Ureter (tissue), 1 donor: Measurements from ENCODE around the gene GORAB. TPM values are rescaled to one million over a fixed set of nuclear protein-coding genes. Genes with fewer than 3 reads are reported as not detected.

Experiments used
- DNase-seq: peaks from one replicate; pipeline ENCODE4 v3.0.0-alpha.2; 2020; ENCODE audit warnings: low spot score
- total RNA-seq: library from RNA; stranded (reverse); gene quantifications from one replicate; pipeline ENCODE4 v1.2.4, GENCODE V29; 2023
- donor health status: DM: yes; HTN: yes; CAD: no.

GORAB gene
- total RNA-seq, 1 donor from 2014 or later: 18.2 TPM

DNA sequence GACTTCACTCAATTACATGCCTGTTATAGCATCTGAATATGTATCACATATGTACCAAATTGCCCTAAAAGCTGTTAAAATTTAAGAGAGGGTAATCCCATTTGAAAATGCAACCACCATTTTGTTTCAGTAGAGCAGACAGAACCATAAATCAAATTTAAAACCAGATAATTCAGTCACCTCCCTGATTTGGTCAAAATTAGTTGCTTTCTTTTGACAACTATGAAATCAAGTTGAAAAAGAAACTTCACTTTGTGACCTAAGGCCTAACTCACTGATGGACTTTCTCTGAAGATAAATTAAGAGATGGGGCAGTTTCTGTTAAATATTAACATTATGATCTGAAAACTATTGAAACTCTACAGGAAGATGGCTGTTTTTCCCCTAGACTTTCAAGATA is 6.7 kb downstream of the GORAB start:
- no peak for DNase-seq

DNA sequence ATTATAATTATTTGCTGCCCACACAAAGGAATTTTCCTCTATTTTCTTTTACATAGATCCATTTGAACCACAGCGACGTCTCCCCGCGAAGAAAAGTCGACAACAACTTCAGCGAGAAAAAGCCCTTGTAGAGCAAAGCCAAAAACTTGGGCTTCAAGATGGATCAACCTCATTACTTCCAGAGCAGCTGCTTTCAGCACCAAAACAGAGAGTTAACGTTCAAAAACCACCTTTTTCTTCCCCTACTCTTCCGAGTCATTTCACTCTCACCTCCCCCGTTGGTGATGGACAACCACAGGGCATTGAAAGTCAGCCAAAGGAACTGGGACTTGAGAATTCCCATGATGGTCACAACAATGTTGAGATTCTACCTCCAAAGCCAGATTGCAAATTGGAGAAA is 7.2 kb downstream of the GORAB start:
- DNase-seq: no peak

DNA sequence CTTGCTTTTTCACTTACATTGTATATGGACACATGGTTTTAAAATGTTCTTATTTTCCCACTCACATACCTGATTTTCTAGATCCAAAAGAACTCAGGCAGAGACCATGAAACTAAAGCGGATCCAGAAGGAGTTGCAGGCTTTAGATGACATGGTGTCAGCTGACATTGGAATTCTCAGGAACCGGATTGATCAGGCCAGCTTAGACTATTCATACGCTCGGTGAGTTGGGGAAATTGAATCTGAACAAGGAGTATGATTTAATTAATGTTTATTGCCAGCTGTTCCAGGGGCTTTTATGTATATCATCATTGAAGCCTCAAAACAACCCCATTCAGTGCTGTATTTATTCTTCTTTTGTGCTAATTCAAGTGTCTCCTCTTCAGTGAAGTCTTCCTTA is 12.7 kb downstream of the GORAB start:
- no peak for DNase-seq

DNA sequence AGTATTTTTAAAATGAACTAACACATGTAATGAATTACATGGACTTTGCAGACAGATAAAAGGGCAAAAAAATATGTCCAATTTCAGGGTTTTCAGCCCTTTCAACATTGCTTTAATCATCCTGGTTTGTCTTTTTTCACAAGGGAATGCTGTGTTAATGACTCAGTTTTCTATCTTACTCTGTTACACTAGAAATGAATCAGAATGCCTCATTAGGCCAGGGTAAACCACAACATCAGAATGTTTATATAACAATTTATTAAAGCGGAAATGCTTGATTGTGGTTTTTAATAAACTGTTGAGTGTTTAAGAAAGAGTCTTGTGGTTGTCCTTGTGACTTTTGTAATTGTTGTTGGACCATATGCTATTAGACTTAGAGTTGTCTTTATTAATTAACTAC is 13.5 kb downstream of the GORAB start:
- no peak for DNase-seq

DNA sequence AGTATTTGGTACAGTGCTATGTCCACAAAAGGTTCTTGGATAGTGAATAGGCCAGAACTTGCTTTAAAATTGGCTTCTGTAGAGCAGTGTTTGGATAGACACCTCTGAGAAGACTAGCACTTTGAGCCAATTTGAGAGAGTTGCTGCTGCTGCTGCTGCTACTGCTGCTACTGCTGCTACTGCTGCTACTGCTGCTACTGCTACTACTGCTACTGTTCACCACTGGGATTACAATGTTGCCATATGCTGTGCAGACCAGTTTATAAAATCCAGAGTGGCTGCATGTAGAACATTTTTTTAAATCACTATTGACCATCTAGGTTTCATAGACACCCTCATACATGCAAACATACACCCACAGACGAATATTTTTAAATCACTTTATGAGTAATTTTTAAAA is 15.3 kb downstream of the GORAB start:
- no peak for DNase-seq

DNA sequence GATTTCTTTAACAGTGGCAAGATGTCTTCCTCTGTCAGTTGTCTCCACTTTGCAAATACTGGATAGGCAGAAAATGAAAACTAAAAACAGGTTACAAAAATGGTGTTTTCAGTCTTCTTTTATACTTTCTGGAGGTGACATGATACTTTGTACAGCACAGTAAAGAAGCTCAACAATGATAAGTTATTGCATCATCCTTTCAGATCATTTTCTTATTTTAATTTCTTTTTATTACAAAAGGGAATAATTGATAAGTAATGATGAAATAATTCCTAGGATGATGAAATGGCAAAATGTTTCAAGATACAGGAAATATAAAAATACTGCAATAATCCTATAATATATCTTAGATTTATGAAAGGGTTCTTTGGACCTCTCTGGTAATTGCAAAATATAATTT is 16.5 kb downstream of the GORAB start:
- no peak for DNase-seq

DNA sequence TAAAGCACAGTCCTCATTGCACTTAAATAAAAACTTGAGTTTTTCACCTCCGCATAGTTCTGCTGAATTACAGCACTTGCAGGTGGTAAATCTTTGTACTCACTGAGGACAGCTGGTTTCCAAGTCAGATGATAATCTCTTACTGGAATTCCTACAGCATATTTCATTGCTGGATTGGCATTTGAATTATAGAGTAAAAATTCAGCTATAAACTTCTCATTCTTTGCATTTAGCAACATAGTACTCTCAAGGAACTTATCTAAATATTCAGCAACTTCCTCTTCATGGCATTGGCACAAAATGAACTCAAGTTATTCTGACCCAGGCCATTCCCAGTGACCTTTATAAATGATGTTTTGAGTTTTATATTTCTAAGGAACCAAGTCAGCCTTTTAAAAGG is 23.4 kb downstream of the GORAB start:
- no peak for DNase-seq

DNA sequence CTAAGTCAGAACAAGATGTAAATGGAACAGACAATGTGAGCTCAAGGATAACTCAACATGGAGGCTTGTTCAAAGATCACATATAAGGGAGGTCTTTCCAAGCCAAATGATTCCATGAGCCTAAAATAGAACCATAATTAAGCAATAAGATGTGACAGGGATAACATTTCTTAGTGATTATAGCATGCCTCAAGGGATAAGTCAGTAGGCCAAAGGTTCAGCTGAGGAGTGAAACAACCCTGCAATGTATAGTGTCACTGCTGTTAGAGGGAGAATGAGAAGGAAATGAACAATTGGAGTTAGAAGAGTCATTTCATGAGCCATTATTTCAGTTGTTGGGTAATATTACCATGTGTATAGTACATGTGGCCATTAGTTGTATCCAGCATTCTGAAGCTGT is 25.0 kb downstream of the GORAB start:
- DNase-seq: no peak

DNA sequence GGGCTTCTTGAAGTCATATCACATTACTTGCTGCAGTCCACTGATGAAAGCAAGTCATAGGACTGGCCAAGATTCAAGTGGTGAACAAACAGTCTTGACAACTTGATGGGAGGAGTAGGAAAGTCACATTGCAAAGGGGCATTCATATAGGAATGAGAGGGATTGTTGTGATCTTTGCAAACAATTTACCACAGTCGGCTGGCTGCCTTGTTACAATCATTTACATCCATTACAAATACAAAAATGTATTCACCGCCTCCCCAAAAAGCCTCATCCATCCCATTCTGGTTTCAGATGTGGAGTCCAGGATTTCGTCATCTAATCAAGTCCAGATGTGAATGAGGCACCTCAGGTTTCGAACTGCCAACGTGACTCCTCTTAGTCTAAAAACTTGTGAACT is 26.8 kb downstream of the GORAB start:
- no peak for DNase-seq

DNA sequence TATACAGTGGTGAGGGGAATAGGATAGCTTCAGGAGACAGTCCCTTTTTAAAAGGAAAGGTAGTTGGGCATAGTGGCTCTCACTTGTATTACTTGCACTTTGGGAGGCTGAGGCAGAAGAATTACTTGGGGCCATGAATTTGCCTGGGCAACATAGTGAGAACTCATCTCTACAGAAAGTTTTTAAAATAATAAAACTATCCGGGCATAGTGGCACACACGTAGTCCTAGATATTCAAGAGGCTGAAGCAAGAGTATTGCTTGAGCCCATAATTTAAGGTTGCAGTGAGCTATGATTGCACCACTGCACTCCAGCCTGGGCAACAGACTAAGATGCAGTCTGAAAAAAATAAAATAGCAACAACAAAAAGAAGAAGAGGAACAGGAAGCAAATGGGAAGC is 27.2 kb downstream of the GORAB start:
- DNase-seq: no peak

DNA sequence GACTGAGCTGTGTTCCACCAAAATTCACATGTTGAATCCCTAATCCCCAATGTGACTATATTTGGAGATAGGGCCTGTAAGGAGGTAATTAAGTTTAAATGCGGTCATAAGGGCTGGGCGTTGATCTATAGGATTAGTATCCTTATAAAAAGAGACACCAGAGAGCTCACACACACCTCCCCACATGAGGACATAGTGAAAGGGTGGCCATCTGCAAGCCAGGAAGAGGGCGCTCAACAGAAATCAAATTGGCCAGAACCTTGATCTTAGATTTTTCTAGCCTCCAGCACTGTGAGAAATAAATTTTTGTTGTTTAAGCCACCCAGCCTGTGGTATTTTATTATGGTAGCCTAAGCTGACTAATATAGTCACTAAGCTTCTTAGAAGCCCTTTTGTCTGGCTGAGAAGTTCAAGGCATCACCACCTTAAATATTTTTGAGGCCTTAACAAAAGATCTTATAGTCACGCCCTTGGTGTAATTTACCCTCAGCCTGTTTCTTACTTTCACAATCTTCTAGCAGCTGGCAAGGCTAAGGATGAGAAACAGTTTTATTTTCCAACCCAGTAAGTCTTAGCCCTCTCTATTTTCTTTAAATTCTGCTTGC is 28.8 kb downstream of the GORAB start:
- DNase-seq: no peak

DNA sequence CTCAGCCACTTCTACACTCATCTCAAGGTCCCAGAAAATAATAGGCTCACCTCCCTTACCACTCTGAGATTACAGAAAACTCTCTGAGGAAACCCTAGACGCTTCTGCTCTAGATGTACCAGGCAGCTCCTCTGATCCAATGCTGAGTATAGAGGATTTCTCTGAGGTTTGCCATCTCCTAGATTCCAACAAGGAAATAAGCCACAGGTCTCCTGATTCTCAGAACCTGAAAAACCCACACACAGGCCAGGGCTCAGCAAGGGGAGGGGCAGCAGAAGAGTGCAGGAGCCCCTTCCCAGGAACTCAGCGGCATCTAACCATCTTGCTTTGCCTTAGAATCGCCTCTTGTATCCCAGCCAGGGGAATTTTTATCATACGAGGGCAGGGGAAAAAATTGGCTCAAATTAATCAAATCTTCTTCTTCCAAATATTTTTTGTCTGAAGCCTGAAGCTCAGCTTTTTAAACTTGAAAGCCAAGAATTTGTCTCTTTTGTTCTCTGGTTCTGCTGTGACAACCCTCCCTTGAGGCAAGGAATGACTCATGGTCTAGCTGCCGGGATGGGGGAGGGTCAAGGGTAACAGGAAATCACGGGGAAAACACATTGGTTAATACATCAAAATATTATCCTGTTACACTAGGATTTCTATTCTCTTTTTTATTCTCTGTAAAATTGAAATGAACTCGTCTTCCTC is 30.8 kb downstream of the GORAB start:
- peak; percentile 65 for DNase-seq

DNA sequence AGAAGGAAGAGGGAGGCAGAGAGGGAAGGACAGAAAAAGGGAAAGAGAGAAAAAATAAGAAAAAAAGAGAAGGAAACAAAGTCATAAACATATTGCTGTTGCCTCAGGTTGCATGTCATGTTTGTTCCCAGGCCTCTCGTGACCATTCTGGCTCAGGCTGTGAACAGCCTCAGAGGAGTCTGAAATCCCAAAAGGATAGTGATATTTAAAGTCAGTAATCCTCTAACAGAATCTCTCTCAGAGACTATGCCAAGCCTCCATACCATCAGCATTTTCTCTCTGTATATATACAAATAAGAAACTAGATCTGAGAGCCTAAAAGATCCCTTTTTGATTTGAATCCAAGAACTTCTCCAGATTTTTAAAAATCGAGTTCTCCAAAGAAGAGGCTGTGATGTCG is 35.2 kb downstream of the GORAB start:
- DNase-seq: no peak

DNA sequence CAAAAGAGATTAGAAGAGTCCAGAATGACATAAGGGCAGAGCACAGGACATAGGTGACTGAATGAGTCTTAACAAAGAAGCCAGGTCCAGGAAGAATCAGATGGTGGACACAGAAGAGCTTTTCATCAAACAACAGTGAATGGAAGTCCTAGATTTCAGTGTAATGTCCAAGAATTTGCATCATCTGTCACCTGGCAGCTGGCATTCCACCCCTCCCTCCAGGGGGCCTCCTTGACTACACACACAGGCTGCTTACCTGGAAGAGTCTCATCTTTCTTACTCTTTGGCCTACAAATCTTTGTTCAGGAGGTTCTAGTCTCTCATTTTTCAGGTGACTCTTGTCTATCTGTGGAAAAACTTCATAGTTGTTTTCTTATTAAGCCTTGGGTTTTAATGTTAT is 36.2 kb downstream of the GORAB start:
- no peak for DNase-seq

DNA sequence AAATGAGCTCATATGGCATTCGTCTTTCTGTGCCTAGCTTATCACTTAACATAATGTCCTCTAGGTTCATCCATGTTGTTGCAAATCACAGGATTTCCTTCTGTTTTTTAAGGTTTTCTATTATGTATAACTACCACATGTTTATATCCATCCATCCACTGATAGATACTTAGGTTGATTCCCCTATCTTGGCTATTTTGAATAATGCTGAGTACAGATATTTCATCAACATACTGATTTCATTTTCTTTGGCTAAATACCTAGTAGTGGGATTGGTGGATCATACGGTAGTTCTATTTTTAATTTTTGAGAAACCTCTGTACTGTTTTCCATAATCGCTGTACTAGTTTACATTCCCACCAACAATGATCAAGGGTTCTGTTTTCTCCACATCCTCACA is 45.0 kb downstream of the GORAB start:
- DNase-seq: no peak

DNA sequence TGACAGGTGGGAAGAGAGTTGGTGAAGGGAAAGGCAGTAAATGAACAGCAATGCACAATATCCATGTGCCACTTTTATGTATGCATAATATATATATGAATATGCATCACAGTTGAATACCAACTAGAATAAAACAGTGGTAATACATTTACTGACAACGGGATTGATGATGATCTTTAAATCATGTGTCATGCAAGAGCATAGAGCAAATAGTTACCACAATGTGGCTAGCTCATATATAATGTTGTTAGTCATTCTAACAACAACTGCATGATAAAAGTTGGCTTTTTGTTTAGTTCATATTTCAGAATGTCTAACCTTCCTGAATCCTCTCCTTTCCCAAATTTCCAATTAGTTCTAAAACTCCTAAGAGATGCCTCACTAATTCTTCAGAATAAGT is 46.4 kb downstream of the GORAB start:
- no peak for DNase-seq

DNA sequence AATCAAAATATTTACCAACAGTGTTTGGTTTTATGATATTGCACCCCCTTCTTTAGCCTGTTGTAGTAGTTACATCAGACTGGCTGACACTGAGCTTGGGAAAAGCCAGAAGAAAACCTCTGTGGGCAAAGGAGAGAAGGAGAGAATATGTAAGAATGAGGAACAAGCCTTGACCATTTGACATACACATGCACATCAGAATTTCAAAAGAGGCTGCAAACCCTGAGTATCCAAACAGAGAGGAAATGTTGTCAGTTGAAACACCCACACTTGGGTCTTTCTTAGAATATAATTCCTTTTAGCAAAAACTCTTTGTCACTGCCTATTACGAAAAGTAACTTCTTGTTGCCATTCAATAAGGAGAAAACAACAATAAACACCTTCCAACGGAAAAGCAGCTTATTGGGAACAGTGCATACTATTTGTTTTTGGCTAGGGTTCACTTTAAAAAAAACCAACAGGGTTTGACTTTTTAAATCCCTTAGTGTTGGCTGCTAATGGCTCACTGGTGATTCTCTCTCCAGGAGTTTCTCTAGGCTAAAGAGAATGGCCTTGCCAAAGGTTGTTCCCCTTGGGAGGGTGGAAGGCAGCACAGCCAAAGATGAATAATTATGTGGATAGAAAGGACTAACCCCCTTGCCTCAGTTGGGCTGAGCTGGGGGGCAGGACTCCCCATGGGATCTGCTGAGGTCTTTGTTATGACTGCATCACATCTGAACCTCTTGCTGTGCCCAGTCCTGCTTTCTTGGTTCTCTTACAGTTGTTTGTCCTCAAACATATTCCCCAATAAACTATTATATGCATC is 48.9 kb downstream of the GORAB start:
- DNase-seq: no peak

DNA sequence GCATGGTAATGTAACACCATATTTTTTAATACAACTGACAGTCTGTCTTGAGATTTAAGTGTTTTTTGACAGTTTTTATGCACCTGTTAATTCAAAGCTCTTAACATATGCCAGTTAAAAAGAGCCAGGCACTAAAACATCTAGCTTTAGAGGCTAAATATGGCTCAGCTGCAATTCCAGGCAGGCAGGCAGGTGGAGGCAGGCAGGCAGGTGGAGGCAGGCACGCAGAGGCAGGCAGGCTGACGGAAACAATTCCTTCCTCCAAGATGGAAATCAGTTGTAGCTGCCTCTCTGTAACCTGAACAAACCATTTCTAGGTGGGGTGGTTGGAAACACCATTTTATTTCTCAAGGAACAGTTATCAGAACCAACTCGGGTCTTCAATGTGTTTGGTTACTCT is 51.2 kb downstream of the GORAB start:
- no peak for DNase-seq

DNA sequence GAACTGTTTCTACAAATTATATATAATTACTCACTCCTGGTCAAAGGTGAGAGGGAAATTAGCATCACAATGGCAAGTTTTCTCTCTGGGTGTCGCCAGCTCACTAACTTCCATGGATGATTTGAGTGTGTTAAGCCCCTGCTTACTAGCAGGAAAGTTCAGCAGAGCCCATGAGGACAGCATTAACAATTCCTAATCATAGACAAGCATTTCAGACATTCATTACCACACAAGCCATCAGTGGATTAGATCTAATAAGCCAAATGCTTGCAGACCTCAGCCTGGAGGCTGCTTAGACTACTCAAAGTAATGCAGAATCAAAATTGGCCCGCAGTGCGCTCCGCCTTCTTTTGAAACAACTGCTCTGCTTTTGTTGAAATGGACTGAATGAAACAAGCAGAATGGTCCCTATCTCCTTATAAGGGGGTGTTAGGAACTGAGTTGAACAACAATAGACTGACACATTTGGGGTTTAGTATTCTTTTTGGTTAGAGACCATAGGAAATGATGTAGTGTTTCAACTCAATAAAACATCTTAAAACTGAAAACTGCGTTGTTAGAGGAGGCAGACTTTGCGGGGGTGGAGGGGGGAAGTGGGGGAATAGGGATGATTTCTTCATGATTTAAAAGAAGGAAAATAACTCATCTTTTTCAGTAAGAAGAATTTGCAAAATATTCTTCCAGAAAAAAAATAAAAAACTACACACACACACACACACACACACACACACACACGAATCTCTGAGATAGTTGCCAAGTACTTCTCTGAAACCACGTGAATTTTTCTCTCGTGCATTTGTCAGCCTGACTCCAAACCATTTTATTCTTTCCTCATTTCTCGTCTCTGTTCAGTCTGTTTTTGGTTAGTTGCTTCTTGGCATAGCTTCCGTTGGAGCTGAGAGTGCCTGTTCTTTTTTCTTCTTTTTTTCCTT is 54.6 kb downstream of the GORAB start:
- no peak for DNase-seq

DNA sequence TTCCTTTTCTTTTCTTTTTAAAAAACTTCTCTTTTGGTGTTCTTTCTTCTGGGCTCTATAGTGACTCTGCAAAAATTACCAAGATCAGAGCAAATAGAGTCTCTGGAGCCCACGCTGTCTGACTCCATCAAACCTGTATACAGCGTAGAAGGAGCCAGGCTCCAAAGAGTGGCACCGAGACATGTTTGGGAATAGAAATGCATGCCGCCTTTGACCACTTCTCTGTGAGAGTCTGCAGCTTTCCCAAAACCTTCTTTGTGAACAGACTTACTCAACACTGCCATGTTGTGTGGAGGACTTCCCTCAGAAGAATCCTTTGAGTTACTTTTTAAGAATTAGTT is 55.3 kb downstream of the GORAB start:
- DNase-seq: no peak

DNA sequence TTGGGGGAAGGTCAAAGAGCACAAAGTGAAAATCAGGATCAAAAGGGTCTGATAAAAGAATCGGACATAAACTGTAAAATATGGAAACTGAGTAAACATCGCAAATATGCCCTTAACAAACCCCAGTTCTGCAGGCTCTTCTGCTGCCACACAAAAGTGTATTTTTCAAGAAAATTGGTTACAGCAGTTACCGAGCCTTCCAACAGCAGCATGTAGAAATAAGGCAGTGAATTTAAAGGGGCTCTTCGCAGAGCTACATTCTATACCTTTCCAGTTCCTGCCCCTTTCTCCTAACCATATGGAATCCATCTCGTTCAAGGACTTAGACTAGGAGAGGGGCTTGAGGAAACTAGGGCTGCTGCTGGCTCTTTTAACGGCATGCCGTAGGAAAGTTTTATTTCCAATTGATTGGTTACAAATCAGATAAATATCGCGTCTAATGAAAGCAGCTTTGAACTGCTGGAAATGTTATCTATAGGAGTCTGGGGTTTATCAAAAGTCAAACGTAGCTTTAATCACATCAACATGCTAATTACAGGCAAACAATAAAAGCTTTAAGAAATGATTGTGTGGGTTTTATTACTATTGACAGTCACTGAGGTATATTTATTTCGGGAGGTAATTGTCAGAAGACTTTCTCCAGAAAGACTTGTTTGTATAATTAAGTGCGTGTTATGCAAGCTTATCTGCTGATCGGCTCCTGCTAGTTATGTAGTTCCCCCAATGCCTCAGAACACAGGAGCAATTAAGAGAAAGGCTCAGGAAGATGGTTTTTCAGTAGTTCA is 59.1 kb downstream of the GORAB start:
- no peak for DNase-seq
